Left lung (tissue), 10 donors: ENCODE data around the gene FOXO1. TPM values are rescaled to one million over a fixed set of nuclear protein-coding genes. Genes with fewer than 3 reads are reported as not detected.
A peak's percentile ranks its signal among the peaks of the same experiment; 100 is the strongest.

Experiments used
- ATAC-seq: fragments of 200-7000 bp; cut with Tn5 transposase; one replicate; pipeline ENCODE4 v1.9.1; 2020; ENCODE audit warnings: moderate library complexity
- DNase-seq, 4 donors: peaks; one replicate each; pipeline ENCODE4 v3.0.0-alpha.2; 2013 to 2020
- H3K27ac ChIP-seq, 2 donors: fragments of 200-600 bp; sonication (generic) in 1 of 2; one replicate each; pipeline versions ENCODE4 v1.5.0 to v1.8.0; 2020 to 2021
- H3K27me3 ChIP-seq, 2 donors: fragments of 200-600 bp; sonication (generic) in 1 of 2; one replicate each; pipeline versions ENCODE4 v1.5.0 to v1.8.0; 2020 to 2021
- H3K36me3 ChIP-seq, 2 donors: fragments of 200-600 bp; sonication (generic) in 1 of 2; one replicate each; pipeline versions ENCODE4 v1.5.0 to v1.8.0; 2020 to 2021
- H3K4me1 ChIP-seq, 2 donors: fragments of 200-600 bp; one replicate each; pipeline ENCODE4 v1.8.0; 2021
- H3K4me3 ChIP-seq, 2 donors: fragments of 200-600 bp; sonication (generic) in 1 of 2; one replicate each; pipeline versions ENCODE4 v1.5.0 to v1.8.0; 2020 to 2021; ENCODE audit warnings: mild to moderate bottlenecking in 1 of 2
- H3K9me3 ChIP-seq, 2 donors: fragments of 200-600 bp; sonication (generic) in 1 of 2; one replicate each; pipeline versions ENCODE4 v1.5.0 to v1.8.0; 2020 to 2021
- CTCF ChIP-seq, 2 donors: fragments of 200-600 bp; sonication (generic) in 1 of 2; IDR thresholded peaks; one replicate each; pipeline versions ENCODE4 v1.5.0 to v1.8.0; 2021; ENCODE audit warnings: antibody characterized with exemption in 2 of 2
- intact Hi-C, 2 donors: fragments of 100-400 bp; cut with DNase I; formaldehyde crosslinking; loops; one replicate each; pipeline versions ENCODE4 v1.11.2 to v1.14.2; 2022
- polyA plus RNA-seq, 6 donors: library from polyadenylated mRNA; unstranded; fragments of 120-200 nt; gene quantifications; one replicate each; pipeline ENCODE4 v1.2.1, GENCODE V29; 2013; ENCODE audit not compliant: insufficient read length in 6 of 6
- total RNA-seq, 2 donors: library from RNA; stranded (reverse); fragmentation: NEBNext Ultra II Directional; extraction: Animal tissue kit (Norgen Biotek cat#: 25700); gene quantifications; one replicate each; pipeline ENCODE4 v1.2.1, GENCODE V29; 2021
- donor health status: DM: no; HTN: yes; CAD: no.
- donor health status: DM: no; HTN: no; CAD: no.

Gene FOXO1
- total and polyA plus RNA-seq, 8 donors, result 12.1 to 24.0 (median 13.8) TPM

- Histone ChIP-seq H3K36me3 (no peaks in the 10 kb centered on the region), H3K27ac (no peak overlapping the region), H3K4me1 (peaks cover 4 to 32% of the 10 kb centered on the region in 2 donors), H3K9me3 (no peaks in the 10 kb centered on the region), H3K27me3 (no peaks in the 10 kb centered on the region), H3K4me3 (no peak overlapping the region)
- intact Hi-C loops, result no loop called here
- DNase-seq (no peak), ATAC-seq (no peak)
- no peak for TF ChIP-seq CTCF (IDR thresholded peaks at IDR 0.05)
Observed at GRCh38 chr13:40626977-40627376, 39.5 kb downstream of the FOXO1 start.

GRCh38 chr13:40626561-40626960 is 39.9 kb downstream of the FOXO1 start:
- intact Hi-C loops, result no loop called here

GRCh38 chr13:40624986-40625385 is 41.5 kb downstream of the FOXO1 start:
- ATAC-seq, result no peak
- H3K27ac ChIP-seq, result no peak overlapping the region

More at GRCh38 chr13:40626561-40626960, 39.9 kb downstream of the FOXO1 start:
- Histone ChIP-seq H3K36me3 (no peaks in the 10 kb centered on the region), H3K4me1 (peaks cover 4 to 32% of the 10 kb centered on the region in 2 donors), H3K4me3 (no peak overlapping the region), H3K9me3 (no peaks in the 10 kb centered on the region), H3K27ac (no peak overlapping the region), H3K27me3 (no peaks in the 10 kb centered on the region)
- ATAC-seq (peak; percentile 37), DNase-seq (no peak)
- TF ChIP-seq CTCF (IDR thresholded peaks at IDR 0.05), result no peak

GRCh38 chr13:40624383-40624782 is 42.1 kb downstream of the FOXO1 start:
- no peak for TF ChIP-seq CTCF (IDR thresholded peaks at IDR 0.05)
- intact Hi-C loops, result no loop called here
- no peak for ATAC-seq

More at GRCh38 chr13:40624986-40625385, 41.5 kb downstream of the FOXO1 start:
- H3K4me1 ChIP-seq, result peaks cover 4 to 20% of the 10 kb centered on the region in 2 donors
- DNase-seq, result no peak
- no peaks in the 10 kb centered on the region for H3K27me3 ChIP-seq
- H3K4me3 ChIP-seq, result no peak overlapping the region
- intact Hi-C loops, result no loop called here
- no peak for TF ChIP-seq CTCF (IDR thresholded peaks at IDR 0.05)
- no peaks in the 10 kb centered on the region for H3K36me3 ChIP-seq
- no peaks in the 10 kb centered on the region for H3K9me3 ChIP-seq

GRCh38 chr13:40622761-40623160 is 43.7 kb downstream of the FOXO1 start:
- H3K4me3 ChIP-seq, result no peak overlapping the region
- H3K36me3 ChIP-seq, result no peaks in the 10 kb centered on the region
- no peak for DNase-seq
- TF ChIP-seq CTCF (IDR thresholded peaks at IDR 0.05), result no peak
- H3K27ac ChIP-seq, result no peak overlapping the region
- ATAC-seq, result no peak
- H3K4me1 ChIP-seq, result peaks cover 0 to 24% of the 10 kb centered on the region in 2 donors
- no peaks in the 10 kb centered on the region for H3K9me3 ChIP-seq
- H3K27me3 ChIP-seq, result no peaks in the 10 kb centered on the region
- intact Hi-C loops, result no loop called here

More at GRCh38 chr13:40624383-40624782, 42.1 kb downstream of the FOXO1 start:
- DNase-seq, result no peak
- H3K36me3 ChIP-seq, result no peaks in the 10 kb centered on the region
- H3K27me3 ChIP-seq, result no peaks in the 10 kb centered on the region
- peaks cover 2 to 19% of the 10 kb centered on the region in 2 donors for H3K4me1 ChIP-seq
- H3K4me3 ChIP-seq, result no peak overlapping the region
- no peaks in the 10 kb centered on the region for H3K9me3 ChIP-seq
- H3K27ac ChIP-seq, result no peak overlapping the region
